ENCODE measurements around the gene ACACB.

The ACACB gene

GRCh38 chr12:109110988-109111495, 5.3 kb upstream of the ACACB start:
- peak; percentile 29 to 38 for DNase-seq

- DNase-seq: no peak
Observed at GRCh38 chr12:109112720-109113465, 3.5 kb upstream of the ACACB start.

GRCh38 chr12:109113661-109114321, 2.6 kb upstream of the ACACB start:
- no peak for DNase-seq

- DNase-seq: no peak
Observed at GRCh38 chr12:109114644-109115043, 1.7 kb upstream of the ACACB start.

GRCh38 chr12:109115404-109115757, 1.0 kb upstream of the ACACB start:
- DNase-seq: no peak

GRCh38 chr12:109116611-109116949, 193 bp downstream of the ACACB start:
- DNase-seq: no peak

- DNase-seq: no peak
Observed at GRCh38 chr12:109120095-109120494, 3.7 kb downstream of the ACACB start.

GRCh38 chr12:109120557-109120956, 4.2 kb downstream of the ACACB start:
- no peak for DNase-seq

GRCh38 chr12:109121346-109121880, 5.0 kb downstream of the ACACB start:
- DNase-seq: no peak

- DNase-seq: no peak
Observed at GRCh38 chr12:109124878-109125648, 8.7 kb downstream of the ACACB start.

- no peak for DNase-seq
Observed at GRCh38 chr12:109125791-109126190, 9.4 kb downstream of the ACACB start.

- DNase-seq: no peak
Observed at GRCh38 chr12:109126784-109127183, 10.4 kb downstream of the ACACB start.

- no peak for DNase-seq
Observed at GRCh38 chr12:109127533-109128242, 11.3 kb downstream of the ACACB start.

- DNase-seq: no peak
Observed at GRCh38 chr12:109130297-109131153, 14.1 kb downstream of the ACACB start.

- no peak for DNase-seq
Observed at GRCh38 chr12:109131154-109132050, 15.0 kb downstream of the ACACB start.

- DNase-seq: no peak
Observed at GRCh38 chr12:109134186-109134917, 18.0 kb downstream of the ACACB start.

- DNase-seq: no peak
Observed at GRCh38 chr12:109137055-109137454, 20.7 kb downstream of the ACACB start.

GRCh38 chr12:109139360-109139759, 23.0 kb downstream of the ACACB start:
- no peak for DNase-seq

- no peak for DNase-seq
Observed at GRCh38 chr12:109139791-109140190, 23.4 kb downstream of the ACACB start.

GRCh38 chr12:109140560-109140959, 24.2 kb downstream of the ACACB start:
- DNase-seq: no peak

Data from stimulated activated CD4-positive, alpha-beta T cell treated with anti-CD3 and anti-CD28 coated beads, Interleukin-2, amount 100 ng/mL, for 48 hours (primary cell).